GM18909 (cell line): Measurements from ENCODE around the gene SPARC.
"Not testable (repeated sequence)": the region's sequence is repeated elsewhere in the genome, so short reads cannot be mapped to it uniquely, and the experiment has no call there.

Experiments
- ATAC-seq: cut with Tn5 transposase; IDR thresholded peaks from one replicate; pipeline ENCODE4 v1.9.1; 2021; ENCODE audit warnings: mild to moderate bottlenecking; ENCODE audit not compliant: unreplicated experiment, poor library complexity

The SPARC gene

DNA sequence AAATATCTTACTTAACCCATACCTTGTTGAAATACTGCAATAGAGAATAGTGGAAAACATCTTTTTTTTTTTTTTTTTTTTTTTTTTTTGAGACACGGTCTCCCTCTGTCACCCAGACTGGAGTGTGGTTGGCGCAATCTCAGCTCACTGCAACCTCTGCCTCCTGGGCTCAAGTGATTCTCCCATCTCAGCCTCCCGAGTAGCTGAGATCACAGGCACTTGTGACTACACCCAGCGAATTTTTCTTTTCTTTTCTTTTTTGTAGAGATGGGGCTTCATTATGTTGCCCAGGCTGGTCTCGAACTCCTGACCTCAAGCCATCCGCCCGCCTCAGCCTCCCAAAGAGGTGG lies 6.6 kb downstream of the SPARC start:
- not testable (repeated sequence) for ATAC-seq

DNA sequence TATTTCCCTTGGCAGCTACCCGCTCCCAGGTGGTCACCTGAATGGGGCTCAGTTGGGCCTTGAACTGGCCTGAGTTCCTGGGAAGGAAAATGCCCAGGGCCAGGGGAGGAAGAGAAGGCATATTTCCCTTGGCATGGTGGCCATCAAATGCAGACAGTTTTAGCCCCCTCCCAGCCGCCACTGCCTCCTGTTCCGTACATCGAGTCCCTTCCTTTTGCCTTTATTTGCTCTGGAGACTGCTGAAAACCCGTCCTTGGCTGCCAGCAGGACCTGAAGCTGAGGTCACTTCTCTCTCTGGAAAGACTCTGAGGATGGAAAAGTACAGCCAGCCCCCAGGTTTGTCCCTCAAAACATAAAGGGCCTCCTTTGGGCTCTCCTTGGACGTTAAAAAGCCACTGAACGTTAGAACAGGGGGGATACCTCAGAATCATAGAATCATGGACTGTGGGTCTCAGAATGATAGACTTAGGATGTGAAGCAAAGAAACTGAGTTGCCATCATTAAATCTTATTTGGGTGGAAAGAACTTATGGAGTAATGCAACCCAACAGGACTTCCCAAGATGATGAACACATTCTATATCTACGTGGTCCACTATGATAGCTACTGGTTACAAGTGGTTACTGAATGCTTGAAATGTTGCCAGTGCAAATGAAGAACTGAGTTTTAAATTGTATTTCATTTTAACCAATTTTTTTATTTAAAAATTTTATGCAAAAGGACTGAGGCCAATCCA lies 7.1 kb downstream of the SPARC start:
- no peak for ATAC-seq

DNA sequence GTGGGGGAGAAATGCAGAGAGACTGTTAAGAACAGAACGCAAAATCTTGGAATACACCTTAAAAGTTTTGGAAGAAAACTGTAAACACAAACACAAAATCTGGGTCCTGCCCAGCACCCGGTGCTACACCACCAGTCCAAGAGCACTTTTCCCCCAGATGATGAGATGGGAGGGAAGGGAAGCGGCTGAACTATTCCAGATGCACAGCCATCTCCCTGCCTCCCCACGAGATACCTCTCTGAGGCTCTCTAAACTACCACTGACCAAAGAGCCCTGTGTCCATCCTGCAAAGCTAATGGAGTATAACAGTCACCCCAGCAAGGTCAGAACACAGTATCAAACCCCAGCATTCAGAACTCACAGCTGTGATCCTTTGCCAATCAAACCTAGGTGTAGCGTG lies 8.0 kb downstream of the SPARC start:
- ATAC-seq: no peak

DNA sequence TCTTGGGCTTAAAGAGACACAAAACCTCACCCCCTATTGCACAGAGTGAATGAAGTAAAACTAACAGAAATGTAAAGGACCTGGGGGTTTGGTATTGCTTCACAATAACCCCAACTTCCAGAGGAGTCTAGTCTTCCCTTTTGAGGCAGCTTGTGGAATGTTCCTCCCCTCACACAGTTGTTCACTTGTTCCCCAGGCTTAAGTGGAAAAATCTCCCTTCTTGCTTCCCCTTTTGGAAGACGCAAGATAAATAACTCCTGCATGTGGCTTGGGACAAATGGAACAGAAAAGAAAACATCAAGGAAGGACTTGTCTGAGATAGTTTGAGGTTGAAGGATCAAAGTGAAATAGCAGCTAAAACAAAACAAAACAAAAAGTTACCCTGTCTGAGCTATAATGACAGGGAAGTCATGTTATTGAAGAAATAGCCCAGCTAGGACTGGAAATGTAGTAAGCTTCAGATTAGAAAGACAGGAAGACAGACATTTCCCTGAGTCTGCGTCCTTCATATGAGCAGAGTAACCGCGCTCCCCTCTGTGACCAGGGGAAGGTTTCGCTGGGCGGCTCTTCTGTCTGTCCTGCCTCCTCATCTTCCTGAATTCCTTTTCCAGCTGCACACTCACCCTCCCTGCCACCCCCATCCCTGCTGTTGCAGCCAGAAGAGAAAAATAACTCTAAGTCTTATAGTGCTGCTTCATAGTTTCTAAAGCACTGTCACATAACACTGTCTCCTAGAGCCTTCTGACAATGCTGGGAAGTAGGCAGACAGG lies 8.8 kb downstream of the SPARC start:
- ATAC-seq: no peak

DNA sequence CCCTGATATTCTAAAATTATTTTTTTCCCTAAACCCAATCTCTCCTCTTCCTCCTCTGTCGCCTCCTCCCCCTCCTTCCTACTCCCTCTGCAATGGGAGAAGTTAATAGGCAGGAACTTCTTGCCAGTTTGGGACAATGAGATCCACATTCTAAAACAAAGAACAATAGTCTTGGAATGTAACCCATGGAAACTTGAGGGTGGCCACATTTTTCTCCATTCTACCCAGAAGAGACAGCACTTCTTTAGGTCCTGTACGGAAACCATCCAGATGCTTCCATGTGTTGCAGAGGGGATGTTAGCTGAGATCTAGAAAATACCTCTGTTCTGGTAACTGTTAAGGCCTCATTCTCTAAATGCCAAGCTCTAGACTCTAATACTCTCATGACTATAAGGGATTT lies 10.0 kb downstream of the SPARC start:
- no peak for ATAC-seq

- no peak for ATAC-seq
These were observed 10.4 kb downstream of the SPARC start for GRCh38 chr5:151676314-151676712.

DNA sequence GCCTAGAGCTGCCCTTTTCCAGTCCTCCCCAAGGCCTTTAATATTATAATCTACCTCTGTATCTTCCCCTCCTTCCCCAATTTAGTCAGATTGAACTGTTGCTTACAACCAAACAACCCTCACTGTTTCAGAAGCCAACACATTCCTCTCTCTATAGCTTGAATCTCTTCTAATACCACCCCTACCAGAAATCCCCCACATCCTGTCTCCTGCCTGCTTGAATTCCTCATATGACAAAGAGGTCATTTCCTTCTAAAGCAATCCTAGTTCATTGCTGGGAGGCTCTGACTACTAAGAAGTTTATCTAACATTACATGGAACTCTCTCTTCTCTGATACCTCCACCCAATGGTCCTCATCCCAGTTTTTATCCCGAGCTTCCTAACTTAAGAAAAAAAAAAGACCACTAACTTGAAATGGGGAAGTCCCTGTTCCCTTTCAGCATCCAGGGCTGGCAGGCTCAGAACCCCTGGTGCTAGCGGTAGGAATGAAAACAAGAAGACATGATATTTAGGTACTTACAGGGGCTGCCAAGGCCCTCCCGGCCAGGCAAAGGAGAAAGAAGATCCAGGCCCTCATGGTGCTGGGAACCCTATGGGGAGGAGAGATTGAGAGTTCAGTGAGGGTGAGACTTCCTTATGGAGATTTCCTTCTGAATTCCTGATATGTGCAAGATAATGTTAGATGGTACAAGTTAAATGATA lies 11.0 kb downstream of the SPARC start:
- peak; percentile 56 for ATAC-seq

- ATAC-seq: no peak
These were observed 11.8 kb downstream of the SPARC start for GRCh38 chr5:151674626-151675610.

- ATAC-seq: no peak
These were observed 13.3 kb downstream of the SPARC start for GRCh38 chr5:151673421-151673820.

DNA sequence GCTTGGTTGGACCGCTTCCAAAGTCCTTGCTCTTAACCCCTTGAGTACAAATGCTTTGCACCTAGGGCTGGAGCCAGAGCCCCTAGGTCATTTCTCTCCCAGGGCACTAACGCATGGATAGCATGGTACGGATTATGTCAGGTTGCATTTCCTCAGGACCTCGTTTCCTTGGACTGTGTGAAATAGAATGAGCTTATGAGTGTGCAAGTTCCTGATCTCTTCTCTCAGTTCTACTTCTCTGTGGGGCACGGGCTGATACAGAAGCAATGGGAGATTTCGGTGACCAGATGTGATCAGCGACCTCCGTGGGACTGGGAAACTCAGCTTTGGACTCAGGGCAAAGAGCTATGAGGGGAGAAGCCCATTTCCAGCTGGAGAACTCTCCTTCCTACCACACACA lies 14.2 kb downstream of the SPARC start:
- no peak for ATAC-seq

DNA sequence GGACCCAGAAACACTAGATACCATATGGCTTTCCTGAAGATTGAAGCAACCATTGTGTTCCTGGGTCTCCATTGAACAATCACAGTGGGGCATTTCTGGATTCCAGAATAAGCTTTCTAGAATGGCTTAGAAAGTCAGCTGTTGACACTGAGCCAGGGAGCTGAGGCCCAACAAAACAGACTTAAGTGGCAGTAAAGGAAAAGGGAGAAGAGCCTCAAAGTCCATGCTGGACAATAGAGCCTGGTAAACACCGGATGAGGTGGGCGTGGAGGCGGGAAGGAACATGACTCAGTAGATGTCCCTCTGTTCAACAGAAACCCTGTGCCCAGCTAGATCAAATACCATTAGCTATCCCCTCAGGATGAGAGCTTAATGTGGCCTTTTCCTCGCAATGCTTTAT lies 14.8 kb downstream of the SPARC start:
- no peak for ATAC-seq

DNA sequence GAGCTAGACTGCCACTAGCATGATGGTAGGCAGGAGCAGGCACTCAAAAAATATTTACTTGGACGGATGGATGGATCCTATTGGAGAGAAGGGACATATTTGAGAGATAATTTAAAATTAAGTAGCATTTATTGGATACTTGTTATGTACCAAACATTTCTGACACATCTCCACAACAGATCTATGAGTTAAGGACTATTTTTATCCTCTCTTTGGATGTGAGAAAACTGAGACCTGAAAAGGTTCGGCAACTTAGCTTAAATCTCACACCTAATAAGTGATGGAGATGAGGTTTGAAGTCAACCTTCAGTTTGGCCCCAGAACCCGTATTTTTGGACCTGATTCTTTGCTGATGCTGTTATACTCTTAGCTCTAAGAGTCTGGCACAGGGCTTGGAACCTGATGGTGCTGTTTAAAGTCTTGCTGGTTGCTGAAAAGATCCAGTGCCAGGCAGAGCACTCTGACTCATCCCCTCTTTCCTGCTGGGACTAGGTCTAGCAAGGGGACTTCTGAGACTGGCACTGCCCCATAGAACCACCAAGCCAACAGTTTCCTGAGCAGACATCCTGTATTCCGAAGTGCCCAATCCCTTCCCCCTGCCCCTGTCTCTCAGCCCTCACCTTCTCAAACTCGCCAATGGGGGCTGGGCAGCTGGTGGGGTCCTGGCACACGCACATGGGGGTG lies 15.6 kb downstream of the SPARC start:
- ATAC-seq: no peak

DNA sequence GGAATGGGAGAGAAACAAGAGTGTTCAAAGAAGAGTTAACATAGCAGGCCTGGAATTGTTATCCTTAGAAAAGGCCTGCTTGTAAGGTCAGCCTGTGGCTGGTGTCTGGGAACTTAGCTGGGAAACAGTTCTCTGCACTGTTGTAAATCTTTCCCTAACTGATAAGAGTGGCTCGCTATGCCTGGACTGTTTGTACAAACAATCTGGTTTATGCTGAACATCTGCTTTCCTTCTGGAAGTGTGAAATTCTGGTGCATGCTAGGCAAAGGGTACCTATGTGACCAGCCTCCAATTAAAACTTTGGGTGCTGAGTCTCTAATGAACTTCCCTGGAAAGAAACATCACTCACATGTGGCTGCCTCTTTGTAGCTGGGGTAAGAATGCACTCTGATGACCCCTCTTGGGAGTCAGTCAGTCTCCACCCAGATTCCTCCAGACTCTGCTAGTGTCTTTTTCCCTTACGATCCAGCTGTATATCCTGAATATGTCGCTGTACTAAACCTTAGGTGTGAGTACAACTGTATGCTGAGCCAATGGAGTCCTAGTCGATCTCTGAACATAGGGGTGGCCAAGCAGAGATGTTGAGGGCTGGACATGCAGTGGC lies 16.5 kb downstream of the SPARC start:
- no peak for ATAC-seq

- ATAC-seq: no peak
These were observed 19.6 kb downstream of the SPARC start for GRCh38 chr5:151667083-151667482.

GRCh38 chr5:151665613-151666012 lies 21.1 kb downstream of the SPARC start:
- ATAC-seq: no peak

DNA sequence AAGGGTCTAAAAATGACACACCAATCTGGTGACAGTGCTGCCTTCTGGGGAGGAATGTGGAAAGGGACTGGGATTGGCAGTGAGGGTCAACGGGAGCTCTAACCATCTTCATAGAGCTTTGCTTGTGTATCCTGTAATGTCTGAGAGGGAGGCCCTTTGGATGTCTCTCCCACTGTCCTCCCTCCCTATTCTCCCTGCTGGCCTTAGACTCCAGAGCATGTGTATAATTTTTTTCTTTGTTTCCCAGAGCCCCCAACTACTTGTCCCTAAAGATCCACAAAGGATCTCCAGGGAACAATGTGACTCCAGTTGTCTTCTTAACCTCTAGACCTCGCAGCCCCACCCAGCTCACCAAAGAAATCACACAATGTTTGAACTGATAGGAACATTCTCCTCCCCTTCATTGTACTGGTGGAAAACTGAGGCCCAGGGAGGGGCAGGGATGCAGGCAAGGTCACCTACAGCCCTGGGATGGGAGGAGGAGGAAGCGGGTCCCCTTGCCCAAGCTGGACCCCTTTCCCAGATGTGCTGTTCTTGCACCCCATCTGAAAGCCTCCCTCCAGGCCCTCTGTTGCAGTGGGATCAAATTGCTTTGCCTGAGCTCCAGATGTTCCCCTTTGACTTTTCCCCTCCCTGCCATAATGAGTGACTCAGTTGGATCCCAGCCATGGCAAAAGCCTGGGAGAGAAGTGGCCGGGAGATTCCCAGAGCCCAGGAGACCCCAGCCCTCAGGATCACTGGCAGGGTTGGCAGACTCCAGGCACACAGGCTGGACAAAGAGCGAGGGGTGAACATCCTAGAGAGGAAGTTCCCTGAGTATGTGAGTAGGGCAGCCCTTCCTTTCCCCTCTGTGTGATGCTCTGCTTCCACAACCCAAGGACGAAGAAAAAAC lies 21.8 kb downstream of the SPARC start:
- no peak for ATAC-seq

- peak; percentile 31 for ATAC-seq
These were observed 23.0 kb downstream of the SPARC start for GRCh38 chr5:151663617-151664293.

- ATAC-seq: no peak
These were observed 23.9 kb downstream of the SPARC start for GRCh38 chr5:151662805-151663204.
